Keratinocyte (primary cell): ENCODE measurements around the gene KIAA0408. TPM values are rescaled to one million over a fixed set of nuclear protein-coding genes. Genes with fewer than 3 reads are reported as not detected.

Experiments used
- DNase-seq: peaks from one replicate; pipeline ENCODE4 v3.0.0-alpha.2; 2011; ENCODE audit warnings: low read depth, missing footprints, low spot score
- FAIRE-seq: peaks from 2 replicates; lab custom pipeline; 2011; peaks lifted over from hg19 to GRCh38; lab: Jason Lieb, UNC
- H2AFZ ChIP-seq: 2 replicates; pipeline ENCODE4 v1.6.0; 2012; ENCODE audit warnings: low read length, control low read depth, inconsistent platforms; ENCODE audit not compliant: control insufficient read depth
- H3K27ac ChIP-seq: 2 replicates; pipeline ENCODE4 v1.5.1; 2011; ENCODE audit warnings: low read length; ENCODE audit not compliant: control insufficient read depth, insufficient read depth
- H3K27me3 ChIP-seq: 3 replicates; pipeline ENCODE4 v1.6.0; 2011; ENCODE audit warnings: low read length; ENCODE audit not compliant: control insufficient read depth, insufficient read depth; ENCODE audit errors: extremely low read depth
- H3K36me3 ChIP-seq, 2 experiments: 2 replicates in 1 of 2; 3 replicates in 1 of 2; pipeline ENCODE4 v1.5.1; 2011; ENCODE audit warnings: low read length in 2 of 2, mild to moderate bottlenecking in 1 of 2; ENCODE audit not compliant: control insufficient read depth in 2 of 2, insufficient read depth in 2 of 2; ENCODE audit errors: extremely low read depth in 1 of 2
- H3K4me1 ChIP-seq: 3 replicates; pipeline ENCODE4 v1.5.1; 2011; ENCODE audit warnings: low read length; ENCODE audit not compliant: control insufficient read depth, insufficient read depth; ENCODE audit errors: extremely low read depth
- H3K4me2 ChIP-seq: 3 replicates; pipeline ENCODE4 v1.6.0; 2011; ENCODE audit warnings: low read depth, low read length; ENCODE audit not compliant: control insufficient read depth, insufficient read depth; ENCODE audit errors: extremely low read depth
- H3K4me3 ChIP-seq, 3 experiments: fragments of 200-600 bp in 1 of 3; sonication (generic) in 1 of 3; 2 replicates in 2 of 3; 3 replicates in 1 of 3; pipeline ENCODE4 v1.5.1; 2011 to 2016; ENCODE audit warnings: low read length in 3 of 3, mild to moderate bottlenecking in 3 of 3, control low read depth in 2 of 3, inconsistent platforms in 1 of 3, low read depth in 1 of 3, mixed read lengths in 1 of 3, mixed run types in 1 of 3, moderate library complexity in 1 of 3; ENCODE audit not compliant: control insufficient read depth in 2 of 3, insufficient read depth in 2 of 3; ENCODE audit errors: extremely low read depth in 1 of 3
- H3K79me2 ChIP-seq: 2 replicates; pipeline ENCODE4 v1.6.0; 2012; ENCODE audit warnings: low read length; ENCODE audit not compliant: control insufficient read depth, insufficient read depth
- H3K9ac ChIP-seq: 3 replicates; pipeline ENCODE4 v1.6.0; 2011; ENCODE audit warnings: low read length; ENCODE audit not compliant: control insufficient read depth, insufficient read depth; ENCODE audit errors: extremely low read depth
- H3K9me1 ChIP-seq: 3 replicates; pipeline ENCODE4 v1.6.0; 2011; ENCODE audit warnings: low read length; ENCODE audit not compliant: control insufficient read depth, insufficient read depth; ENCODE audit errors: extremely low read depth
- H3K9me3 ChIP-seq: 2 replicates; pipeline ENCODE4 v1.5.1; 2012; ENCODE audit warnings: low read depth, low read length; ENCODE audit not compliant: control insufficient read depth
- H4K20me1 ChIP-seq: 3 replicates; pipeline ENCODE4 v1.6.0; 2011; ENCODE audit warnings: low read length; ENCODE audit not compliant: control insufficient read depth, insufficient read depth; ENCODE audit errors: extremely low read depth
- CTCF ChIP-seq, 3 experiments: IDR thresholded peaks in 1 of 3; conservative IDR thresholded peaks in 1 of 3; optimal IDR thresholded peaks in 1 of 3; 2 replicates in 2 of 3; 3 replicates in 1 of 3; pipeline versions ENCODE3 to v1.5.1; 2011; ENCODE audit warnings: low read length in 3 of 3, mild to moderate bottlenecking in 3 of 3, moderate library complexity in 2 of 3, control low read depth in 1 of 3, inconsistent platforms in 1 of 3; ENCODE audit not compliant: insufficient read depth in 2 of 3; ENCODE audit errors: extremely low read depth in 1 of 3
- EZH2 ChIP-seq: IDR thresholded peaks from one replicate; pipeline ENCODE4 v1.6.1; 2012; ENCODE audit warnings: inconsistent platforms, mild to moderate bottlenecking, low read length, moderate library complexity
- dilution Hi-C: fragments of 300-500 bp; cut with MboI; formaldehyde crosslinking; loops from one replicate; pipeline ENCODE4 v1.7.0; 2020; ENCODE audit warnings: low sequenced_read_pairs; ENCODE audit not compliant: extremely low pct_ligation_motif_present
- polyA plus RNA-seq, 5 experiments: library from polyadenylated mRNA; depleted of rRNA in 3 of 5; stranded (reverse) in 3 of 5; stranded (forward) in 1 of 5; unstranded in 1 of 5; fragments of >200 nt; gene quantifications; 1 replicate in 1 of 5; 2 replicates in 3 of 5; 3 replicates in 1 of 5; pipeline versions ENCODE4 v1.2.1 to v1.2.3, GENCODE V29; 2011 to 2012; ENCODE audit warnings: missing spikeins in 2 of 5, low read depth in 1 of 5, low replicate concordance in 1 of 5

Gene KIAA0408
- polyA plus RNA-seq, 1 donor (not counting 4 experiments of a cell fraction or from before 2014, with no cell fraction given): 0.12 TPM

DNA sequence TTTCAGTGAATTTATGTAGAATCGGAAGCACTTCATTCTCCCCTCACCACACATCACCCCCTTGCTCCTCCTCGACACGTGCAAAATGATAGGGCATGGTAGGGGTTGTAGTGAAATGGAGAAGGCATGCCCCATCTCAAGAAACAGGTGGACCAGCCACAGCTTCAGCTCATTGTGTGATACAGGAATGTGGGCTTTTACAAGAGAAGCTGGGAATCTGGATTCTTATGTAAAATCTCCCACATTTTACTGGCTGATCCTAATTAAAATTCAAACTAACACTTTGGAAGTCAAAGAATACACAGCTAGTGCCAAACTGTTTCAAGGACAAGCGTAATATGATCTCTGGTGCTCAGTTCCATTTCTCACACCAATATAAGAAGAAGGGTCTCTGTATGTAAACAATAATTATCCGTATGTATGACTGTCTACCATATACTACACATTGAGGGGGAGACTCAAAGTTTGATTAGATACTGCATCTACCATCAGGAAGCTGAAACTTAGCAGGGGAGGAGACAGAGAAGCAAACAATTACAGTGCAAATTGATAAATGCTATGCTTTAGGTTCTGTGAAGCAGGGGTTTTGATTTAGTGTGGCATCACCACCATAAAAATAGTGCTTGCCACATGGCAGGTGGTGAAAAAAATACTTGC lies 24.3 kb upstream of the KIAA0408 start:
- Histone ChIP-seq H4K20me1 (no peaks in the 10 kb centered on the region), H3K4me2 (peak overlapping the region; percentile 18), H2AFZ (peak overlapping the region; percentile 8), H3K9me3 (no peaks in the 10 kb centered on the region), H3K4me1 (peaks cover 11% of the 10 kb centered on the region), H3K79me2 (no peaks in the 10 kb centered on the region), H3K9me1 (no peaks in the 10 kb centered on the region), H3K36me3 (no peaks in the 10 kb centered on the region), H3K27me3 (no peaks in the 10 kb centered on the region), H3K27ac (no peak overlapping the region), H3K4me3 (no peak overlapping the region), H3K9ac (no peak overlapping the region)
- dilution Hi-C loops: no loop called here
- FAIRE-seq (peak; percentile 34), DNase-seq (no peak)
- no peak for TF ChIP-seq CTCF (optimal IDR thresholded peaks at IDR 0.05 in 1 of 3, IDR thresholded peaks at IDR 0.05 in 1 of 3, conservative IDR thresholded peaks at IDR 0.05 in 1 of 3; ENCODE audit: extremely low read depth in 1 of 3, insufficient read depth in 2 of 3, low read length in 3 of 3)
- no peak for TF ChIP-seq EZH2

DNA sequence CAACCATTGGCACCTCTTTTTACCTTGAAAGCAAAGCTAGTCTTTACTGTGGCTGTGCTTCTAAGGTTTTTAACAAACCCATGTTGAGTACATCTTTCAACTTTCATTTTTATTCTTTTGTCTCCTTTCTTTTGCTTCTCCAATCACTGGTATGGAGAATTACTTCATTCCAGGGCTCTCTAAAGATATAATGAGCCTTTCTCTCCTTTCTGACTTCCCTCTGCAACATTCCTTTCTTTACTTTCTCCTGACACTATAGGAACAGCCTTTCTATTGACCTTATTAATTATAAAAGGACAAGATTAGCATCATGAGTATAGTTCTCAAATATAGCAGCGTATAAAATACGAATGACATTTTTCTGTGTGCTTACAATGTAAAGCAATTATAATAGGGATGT lies 23.1 kb upstream of the KIAA0408 start:
- Histone ChIP-seq H3K9ac (no peak overlapping the region), H3K4me2 (no peak overlapping the region), H4K20me1 (no peaks in the 10 kb centered on the region), H3K4me1 (peaks cover 11% of the 10 kb centered on the region), H3K79me2 (no peaks in the 10 kb centered on the region), H2AFZ (no peak overlapping the region), H3K27ac (no peak overlapping the region), H3K27me3 (no peaks in the 10 kb centered on the region), H3K9me1 (no peaks in the 10 kb centered on the region), H3K36me3 (no peaks in the 10 kb centered on the region), H3K4me3 (no peak overlapping the region), H3K9me3 (no peaks in the 10 kb centered on the region)
- dilution Hi-C loops: no loop called here
- FAIRE-seq (no peak), DNase-seq (no peak)
- TF ChIP-seq CTCF (optimal IDR thresholded peaks at IDR 0.05 in 1 of 3, IDR thresholded peaks at IDR 0.05 in 1 of 3, conservative IDR thresholded peaks at IDR 0.05 in 1 of 3; ENCODE audit: extremely low read depth in 1 of 3, insufficient read depth in 2 of 3, low read length in 3 of 3): no peak
- no peak for TF ChIP-seq EZH2
